Testis (tissue), 3 donors: ENCODE data around the gene PRKN. TPM values are rescaled to one million over a fixed set of nuclear protein-coding genes. Genes with fewer than 3 reads are reported as not detected.
A peak's percentile ranks its signal among the peaks of the same experiment; 100 is the strongest.

Experiments
- DNase-seq: peaks from one replicate; pipeline ENCODE4 v3.0.0-alpha.2; 2019
- H3K27ac ChIP-seq, 2 donors: fragments of 200-600 bp; sonication (generic); one replicate each; pipeline ENCODE4 v1.5.1; 2019
- H3K27me3 ChIP-seq: fragments of 200-600 bp; sonication (generic); one replicate; pipeline ENCODE4 v1.5.1; 2019
- H3K36me3 ChIP-seq: fragments of 200-600 bp; sonication (generic); one replicate; pipeline ENCODE4 v1.5.1; 2017; ENCODE audit warnings: low read depth; ENCODE audit errors: missing control alignments
- H3K4me1 ChIP-seq: fragments of 200-600 bp; sonication (generic); one replicate; pipeline ENCODE4 v1.5.1; 2019
- H3K4me3 ChIP-seq, 2 donors: fragments of 200-600 bp; sonication (generic); one replicate each; pipeline ENCODE4 v1.5.1; 2017 to 2019
- H3K9me3 ChIP-seq: fragments of 200-600 bp; sonication (generic); one replicate; pipeline ENCODE4 v1.5.1; 2017
- POLR2A ChIP-seq: fragments of 450-650 bp; IDR thresholded peaks from one replicate; pipeline ENCODE4 v1.6.1; 2017; ENCODE audit warnings: antibody characterized with exemption, mild to moderate bottlenecking, moderate library complexity
- WGBS, 2 donors: methylation state at CpG; one replicate each; pipeline ENCODE4 v1.1.5; 2018; 5-methylcytosine and 5-hydroxymethylcytosine counted together
- intact Hi-C: fragments of 100-400 bp; cut with DNase I; formaldehyde crosslinking; loops from one replicate; pipeline ENCODE4 v1.15.1; 2023; ENCODE audit warnings: low total_unique reads
- polyA plus RNA-seq: library from polyadenylated mRNA; stranded (reverse); fragments of 350-450 nt; fragmentation: Illumina TruSeq; extraction: RNeasy Lipid Tissue Mini Kit (QIAGEN cat#74804); gene quantifications from one replicate; pipeline ENCODE4 v1.2.3, GENCODE V29; 2014; ENCODE audit warnings: low read depth, low replicate concordance; ENCODE audit not compliant: insufficient read depth
- total RNA-seq, 2 donors: library from RNA; depleted of rRNA; stranded (reverse); fragments of >200 nt; gene quantifications; one replicate each; pipeline ENCODE4 v1.2.3, GENCODE V29; 2016
- TF ChIP-seq, protein P1 (sequence below), 3 experiments: fragments of 450-650 bp in 2 of 3; fragments of 200-600 bp in 1 of 3; sonication (generic) in 1 of 3; IDR thresholded peaks; one replicate each; pipeline ENCODE4 v1.5.1; 2016 to 2019; ENCODE audit warnings: antibody characterized with exemption in 3 of 3, mild to moderate bottlenecking in 2 of 3, moderate library complexity in 1 of 3

PRKN gene
- total and polyA plus RNA-seq, 3 donors from 2014 or later, result 19.1 to 34.5 (median 28.8) TPM

DNA sequence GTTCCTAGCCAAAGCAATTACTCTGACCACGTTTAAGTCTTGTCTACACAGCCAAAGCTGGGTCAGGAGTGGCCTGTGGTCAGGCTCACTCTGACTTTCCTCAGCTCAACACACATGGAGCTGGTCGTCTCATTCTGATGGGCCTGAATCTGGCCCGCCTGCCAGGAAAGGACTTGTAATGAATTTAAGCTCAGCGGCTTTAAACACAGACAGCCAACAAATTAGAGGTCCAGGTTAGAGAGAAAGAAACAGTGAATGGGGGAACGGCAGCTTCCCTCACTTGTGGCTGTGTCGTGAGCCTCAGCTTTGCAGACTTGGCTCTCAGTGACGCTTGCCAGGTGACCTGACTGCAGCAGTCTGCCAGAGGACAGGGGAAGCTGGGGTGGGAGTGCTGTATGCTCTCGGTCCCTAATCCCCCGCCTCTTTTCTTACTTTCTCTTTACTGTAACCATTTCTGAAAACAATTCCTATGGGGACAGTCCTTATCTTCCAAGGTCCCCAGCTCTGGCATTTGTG is 1331.8 kb downstream of the PRKN start:
- Histone ChIP-seq H3K9me3 (no peaks in the 10 kb centered on the region), H3K27me3 (no peaks in the 10 kb centered on the region), H3K4me1 (no peaks in the 10 kb centered on the region), H3K27ac (no peak overlapping the region), H3K4me3 (no peak overlapping the region), H3K36me3 (no peaks in the 10 kb centered on the region)
- DNase-seq, result peak; percentile 45
- 62 to 82% methylated on average over 9 of the region's 9 CpGs for WGBS, 2 donors
- intact Hi-C loops, result no loop called here
- no peak for TF ChIP-seq POLR2A
- TF ChIP-seq, protein P1, sequence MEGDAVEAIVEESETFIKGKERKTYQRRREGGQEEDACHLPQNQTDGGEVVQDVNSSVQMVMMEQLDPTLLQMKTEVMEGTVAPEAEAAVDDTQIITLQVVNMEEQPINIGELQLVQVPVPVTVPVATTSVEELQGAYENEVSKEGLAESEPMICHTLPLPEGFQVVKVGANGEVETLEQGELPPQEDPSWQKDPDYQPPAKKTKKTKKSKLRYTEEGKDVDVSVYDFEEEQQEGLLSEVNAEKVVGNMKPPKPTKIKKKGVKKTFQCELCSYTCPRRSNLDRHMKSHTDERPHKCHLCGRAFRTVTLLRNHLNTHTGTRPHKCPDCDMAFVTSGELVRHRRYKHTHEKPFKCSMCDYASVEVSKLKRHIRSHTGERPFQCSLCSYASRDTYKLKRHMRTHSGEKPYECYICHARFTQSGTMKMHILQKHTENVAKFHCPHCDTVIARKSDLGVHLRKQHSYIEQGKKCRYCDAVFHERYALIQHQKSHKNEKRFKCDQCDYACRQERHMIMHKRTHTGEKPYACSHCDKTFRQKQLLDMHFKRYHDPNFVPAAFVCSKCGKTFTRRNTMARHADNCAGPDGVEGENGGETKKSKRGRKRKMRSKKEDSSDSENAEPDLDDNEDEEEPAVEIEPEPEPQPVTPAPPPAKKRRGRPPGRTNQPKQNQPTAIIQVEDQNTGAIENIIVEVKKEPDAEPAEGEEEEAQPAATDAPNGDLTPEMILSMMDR (IDR thresholded peaks at IDR 0.05), result no peak

DNA sequence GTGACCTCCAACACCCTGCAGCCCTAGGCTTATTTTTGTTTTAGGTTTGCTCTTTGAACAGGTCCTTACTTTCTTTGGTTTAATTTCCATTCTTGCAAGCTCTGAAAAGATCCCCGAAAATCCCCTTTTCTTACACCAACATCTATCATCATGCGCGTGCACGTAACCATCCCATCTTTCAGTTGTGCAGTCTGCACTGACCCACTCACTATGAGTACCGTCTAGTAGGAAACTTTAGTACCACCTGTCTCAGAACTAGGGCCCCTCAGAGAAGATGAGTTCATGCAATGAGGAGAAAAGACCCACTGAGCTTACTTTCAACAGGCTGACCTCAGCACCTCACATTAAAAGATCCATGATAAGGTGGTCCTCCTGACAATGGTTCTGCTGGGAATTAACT is 1333.1 kb downstream of the PRKN start:
- Histone ChIP-seq H3K4me1 (no peaks in the 10 kb centered on the region), H3K36me3 (no peaks in the 10 kb centered on the region), H3K4me3 (no peak overlapping the region), H3K9me3 (no peaks in the 10 kb centered on the region), H3K27me3 (no peaks in the 10 kb centered on the region), H3K27ac (no peak overlapping the region)
- WGBS, 2 donors, result 90 to 91% methylated on average over 5 of the region's 5 CpGs
- intact Hi-C loops, result no loop called here
- no peak for DNase-seq
- TF ChIP-seq, protein P1 (IDR thresholded peaks at IDR 0.05), result no peak
- TF ChIP-seq POLR2A, result no peak

DNA sequence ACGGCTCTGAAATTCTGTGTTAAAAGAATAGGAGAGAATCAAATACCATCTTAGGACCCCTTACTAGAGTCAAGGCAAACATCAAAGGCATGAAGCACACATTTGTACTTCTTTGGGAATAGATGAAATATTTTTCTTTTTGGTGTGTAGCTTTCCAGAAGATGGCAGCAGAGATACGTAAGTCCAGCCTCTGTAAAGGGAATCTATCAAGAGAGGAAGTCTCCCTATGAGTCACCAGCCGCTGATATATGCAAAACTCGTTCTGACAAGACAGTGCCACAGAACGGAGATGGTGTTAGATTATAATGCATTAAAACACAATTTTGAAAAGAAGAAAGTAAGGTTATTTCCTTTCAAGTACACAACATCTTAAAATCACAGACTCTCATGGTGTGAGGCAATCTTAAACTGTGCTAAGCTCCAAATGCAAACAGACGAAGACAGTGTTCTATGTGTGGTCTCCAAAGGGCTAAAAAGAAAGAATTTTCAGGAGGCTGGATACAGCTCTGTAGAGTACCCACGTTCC is 1333.7 kb downstream of the PRKN start:
- H3K27me3 ChIP-seq, result no peaks in the 10 kb centered on the region

GRCh38 chr6:161393292-161393691 is 1334.3 kb downstream of the PRKN start:
- no peaks in the 10 kb centered on the region for H3K36me3 ChIP-seq
- WGBS, 2 donors, result 65 to 76% methylated on average over 3 of the region's 3 CpGs
- no peaks in the 10 kb centered on the region for H3K9me3 ChIP-seq
- no peaks in the 10 kb centered on the region for H3K4me1 ChIP-seq
- no peak for DNase-seq
- H3K27me3 ChIP-seq, result no peaks in the 10 kb centered on the region
- H3K27ac ChIP-seq, result no peak overlapping the region
- intact Hi-C loops, result no loop called here
- no peak for TF ChIP-seq POLR2A
- TF ChIP-seq, protein P1 (IDR thresholded peaks at IDR 0.05), result no peak
- H3K4me3 ChIP-seq, result no peak overlapping the region

More for the DNA sequence above, 1333.7 kb downstream of the PRKN start:
- WGBS, 2 donors, result 31 to 37% methylated on average over 7 of the region's 7 CpGs
- Histone ChIP-seq H3K27ac (no peak overlapping the region), H3K9me3 (no peaks in the 10 kb centered on the region), H3K36me3 (no peaks in the 10 kb centered on the region), H3K4me1 (no peaks in the 10 kb centered on the region), H3K4me3 (no peak overlapping the region)
- peak; percentile 65 for DNase-seq
- intact Hi-C loops, result no loop called here
- TF ChIP-seq, protein P1 (IDR thresholded peaks at IDR 0.05), result peak; percentile 18 to 37 (median 32)
- TF ChIP-seq POLR2A, result no peak

GRCh38 chr6:161389756-161390155 is 1337.8 kb downstream of the PRKN start:
- Histone ChIP-seq H3K9me3 (no peaks in the 10 kb centered on the region), H3K4me1 (no peaks in the 10 kb centered on the region), H3K27ac (no peak overlapping the region), H3K4me3 (no peak overlapping the region), H3K36me3 (no peaks in the 10 kb centered on the region), H3K27me3 (no peaks in the 10 kb centered on the region)
- intact Hi-C loops, result no loop called here
- WGBS, 2 donors, result 85 to 87% methylated on average over 3 of the region's 3 CpGs
- TF ChIP-seq, protein P1 (IDR thresholded peaks at IDR 0.05), result no peak
- TF ChIP-seq POLR2A, result no peak
- DNase-seq, result no peak
